IPS DF 19.7 (cell line): ENCODE results near the gene PGBD5.
"Not testable (repeated sequence)": the region's sequence is repeated elsewhere in the genome, so short reads cannot be mapped to it uniquely, and the experiment has no call there.

Experiments used
- DNase-seq: peaks from one replicate; pipeline ENCODE4 v3.0.0-alpha.2; 2013; ENCODE audit warnings: low read depth, low spot score

The PGBD5 gene

GRCh38 chr1:230425252-230426091 is 660 bp downstream of the PGBD5 start:
- no peak for DNase-seq

- no peak for DNase-seq
Measured at GRCh38 chr1:230424391-230425251, 1.5 kb downstream of the PGBD5 start.

- no peak for DNase-seq
Measured at GRCh38 chr1:230423951-230424350, 2.2 kb downstream of the PGBD5 start.

GRCh38 chr1:230423261-230423660 is 2.9 kb downstream of the PGBD5 start:
- no peak for DNase-seq

GRCh38 chr1:230422221-230422981 is 3.7 kb downstream of the PGBD5 start:
- no peak for DNase-seq

- DNase-seq: no peak
Measured at GRCh38 chr1:230421481-230421880, 4.7 kb downstream of the PGBD5 start.

GRCh38 chr1:230420372-230420771 is 5.8 kb downstream of the PGBD5 start:
- not testable (repeated sequence) for DNase-seq

GRCh38 chr1:230416430-230416829 is 9.7 kb downstream of the PGBD5 start:
- DNase-seq: no peak

GRCh38 chr1:230415405-230416132 is 10.6 kb downstream of the PGBD5 start:
- DNase-seq: no peak

GRCh38 chr1:230414694-230415093 is 11.4 kb downstream of the PGBD5 start:
- DNase-seq: no peak

- no peak for DNase-seq
Measured at GRCh38 chr1:230414102-230414501, 12.0 kb downstream of the PGBD5 start.

- no peak for DNase-seq
Measured at GRCh38 chr1:230413061-230413460, 13.1 kb downstream of the PGBD5 start.

GRCh38 chr1:230408971-230409370 is 17.2 kb downstream of the PGBD5 start:
- DNase-seq: no peak

- no peak for DNase-seq
Measured at GRCh38 chr1:230407351-230407750, 18.8 kb downstream of the PGBD5 start.

- DNase-seq: not testable (repeated sequence)
Measured at GRCh38 chr1:230406727-230407126, 19.4 kb downstream of the PGBD5 start.

- no peak for DNase-seq
Measured at GRCh38 chr1:230403442-230403841, 22.7 kb downstream of the PGBD5 start.

- DNase-seq: no peak
Measured at GRCh38 chr1:230401763-230402294, 24.3 kb downstream of the PGBD5 start.

- no peak for DNase-seq
Measured at GRCh38 chr1:230401101-230401500, 25.0 kb downstream of the PGBD5 start.

- DNase-seq: no peak
Measured at GRCh38 chr1:230400007-230400344, 26.2 kb downstream of the PGBD5 start.

GRCh38 chr1:230399321-230400006 is 26.7 kb downstream of the PGBD5 start:
- no peak for DNase-seq
